HG03025 (cell line): Measurements from ENCODE around the gene CNPY4.
A peak's percentile ranks its signal among the peaks of the same experiment; 100 is the strongest.
"Not testable (repeated sequence)": the region's sequence is repeated elsewhere in the genome, so short reads cannot be mapped to it uniquely, and the experiment has no call there.

Experiments used
- ATAC-seq: cut with Tn5 transposase; IDR thresholded peaks from one replicate; pipeline ENCODE4 v1.9.1; 2021; ENCODE audit warnings: mild to moderate bottlenecking, moderate library complexity; ENCODE audit not compliant: unreplicated experiment, low FRiP score

The CNPY4 gene

DNA sequence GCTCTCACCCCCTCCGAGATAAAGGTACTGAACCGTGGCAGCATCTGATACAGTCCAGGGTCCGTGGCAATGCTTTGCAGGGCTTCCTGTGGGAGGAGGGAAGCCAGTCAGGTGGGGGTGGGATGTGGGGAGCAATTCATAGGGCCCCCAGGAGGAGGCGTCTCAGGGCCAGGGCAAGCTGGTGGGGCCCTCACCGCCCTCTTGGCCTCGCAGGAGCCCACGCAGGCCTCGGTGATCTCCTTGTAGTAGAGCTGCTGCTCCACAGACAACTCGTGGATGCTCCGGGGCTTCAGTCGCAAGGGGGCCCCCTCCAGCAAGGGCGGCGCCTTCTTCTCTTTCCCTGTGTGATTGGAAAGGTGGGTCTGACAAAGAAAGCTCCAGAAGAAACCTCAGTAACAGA, 7.5 kb upstream of the CNPY4 start:
- ATAC-seq = no peak

DNA sequence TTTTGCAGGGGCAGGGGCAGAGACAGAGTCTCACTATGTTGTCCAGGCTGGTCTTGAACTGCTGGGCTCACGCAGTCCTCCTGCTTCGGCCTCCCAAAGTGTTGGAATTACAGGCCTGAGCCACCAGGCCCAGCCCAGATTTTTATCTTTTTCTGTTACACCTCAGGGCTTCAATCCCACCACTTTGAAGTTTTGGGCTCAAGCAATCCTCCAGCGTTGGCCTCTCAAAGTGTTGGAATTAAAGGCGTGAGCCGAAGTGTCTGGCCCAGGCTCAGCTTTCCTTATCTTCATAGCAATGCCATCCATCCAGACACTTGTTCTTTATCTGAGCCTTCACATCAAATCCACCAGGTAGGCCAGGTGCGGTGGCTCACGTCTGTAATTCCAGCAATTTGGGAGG, 4.4 kb upstream of the CNPY4 start:
- ATAC-seq = no peak

DNA sequence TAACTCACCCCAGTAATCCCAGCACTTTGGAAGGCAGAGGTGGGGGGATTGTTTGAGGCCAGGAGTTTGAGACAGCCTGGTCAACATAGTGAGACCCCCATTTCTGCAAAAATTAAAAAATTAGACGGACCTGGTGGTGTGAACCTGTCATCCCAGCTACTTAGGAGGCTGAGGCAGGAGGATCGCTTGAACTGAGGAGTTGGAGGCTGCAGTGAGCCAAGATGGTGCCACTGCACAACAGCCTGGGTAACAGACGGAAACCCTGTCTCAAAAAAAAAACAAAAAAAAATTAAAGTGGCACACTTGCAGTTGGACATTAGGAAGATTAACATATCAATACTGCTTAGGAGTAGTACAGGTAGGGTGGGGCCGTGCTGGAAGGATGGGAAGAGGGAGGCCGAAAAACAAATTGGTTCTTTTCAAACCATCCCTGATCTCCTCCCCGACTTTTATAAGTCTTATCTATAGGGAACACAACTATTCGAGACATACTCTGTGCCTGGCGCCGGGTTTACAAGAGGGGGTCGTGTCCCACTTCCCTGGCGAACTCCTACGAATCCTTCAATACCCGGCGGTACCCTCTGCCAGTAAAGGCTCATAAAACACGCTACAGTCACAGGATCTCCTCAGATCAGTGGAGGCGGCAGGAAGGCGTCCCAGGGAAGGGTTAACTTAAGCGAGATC, 904 bp upstream of the CNPY4 start:
- ATAC-seq = no peak

DNA sequence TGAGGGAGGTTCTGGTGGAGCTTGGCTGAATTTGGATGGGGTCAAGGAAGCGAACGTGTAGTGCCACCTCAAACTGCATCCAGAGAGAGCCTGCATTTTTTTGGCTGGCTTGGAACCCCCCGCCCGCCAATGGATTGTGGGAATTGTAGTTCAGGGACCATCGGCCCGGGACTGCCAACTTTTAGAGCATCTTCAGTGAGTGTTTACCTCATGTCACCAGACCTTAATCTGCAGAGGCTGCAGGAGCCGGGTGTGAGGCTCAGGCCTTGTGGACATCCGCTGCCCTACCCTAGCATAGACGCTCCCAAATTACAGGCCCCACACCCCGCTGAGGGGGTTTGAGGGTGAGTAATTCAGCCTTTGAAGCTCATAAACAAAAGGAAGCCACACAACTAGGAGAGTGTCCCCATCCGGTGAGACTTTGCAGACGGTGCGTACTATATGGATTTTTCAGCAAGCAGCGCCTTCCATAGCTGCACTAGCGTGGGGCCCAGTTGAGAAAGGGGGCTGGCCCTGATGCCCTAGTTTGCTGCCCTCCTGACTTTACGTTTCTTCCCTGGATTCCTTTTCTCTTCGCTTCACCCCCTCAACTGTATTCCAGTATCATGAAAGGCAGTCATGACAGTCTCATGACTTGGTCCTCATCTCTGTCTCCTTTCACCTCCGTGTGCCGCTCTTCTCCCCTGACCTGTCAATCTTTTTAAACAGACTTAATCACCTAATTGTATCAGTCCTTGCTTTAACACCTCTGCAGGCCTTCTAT, 717 bp downstream of the CNPY4 start:
- ATAC-seq = peak; percentile 30

DNA sequence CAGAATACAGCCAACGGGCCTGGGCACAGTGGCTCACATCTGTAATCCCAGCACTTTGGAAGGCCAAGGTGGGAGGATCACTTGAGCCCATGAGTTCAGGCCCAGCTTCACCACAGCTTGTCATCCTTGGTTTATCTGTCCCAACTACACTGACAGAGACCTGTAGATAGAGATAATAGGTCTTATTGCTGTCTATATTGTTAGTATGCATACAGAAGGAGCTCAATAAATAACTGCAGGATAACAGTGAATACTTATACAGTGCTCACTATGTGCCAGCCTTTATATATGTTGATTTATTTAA, 1.3 kb downstream of the CNPY4 start:
- ATAC-seq = no peak

DNA sequence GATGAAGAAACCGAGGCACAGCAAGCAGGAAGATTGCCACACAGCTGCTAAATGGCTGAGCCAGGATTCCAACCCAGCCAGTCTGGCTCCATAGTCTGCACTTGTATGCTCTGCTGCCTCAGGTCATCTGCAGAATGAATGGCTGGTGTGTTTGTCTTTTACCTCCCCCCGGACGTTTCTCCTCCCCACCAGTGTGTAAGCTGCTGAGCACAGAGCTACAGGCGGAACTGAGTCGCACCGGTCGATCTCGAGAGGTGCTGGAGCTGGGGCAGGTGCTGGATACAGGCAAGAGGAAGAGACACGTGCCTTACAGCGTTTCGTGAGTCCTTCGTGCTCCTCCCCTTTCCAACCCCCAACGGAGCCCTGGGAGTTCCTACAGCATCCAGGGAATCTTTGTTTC, 2.6 kb downstream of the CNPY4 start:
- no peak for ATAC-seq

DNA sequence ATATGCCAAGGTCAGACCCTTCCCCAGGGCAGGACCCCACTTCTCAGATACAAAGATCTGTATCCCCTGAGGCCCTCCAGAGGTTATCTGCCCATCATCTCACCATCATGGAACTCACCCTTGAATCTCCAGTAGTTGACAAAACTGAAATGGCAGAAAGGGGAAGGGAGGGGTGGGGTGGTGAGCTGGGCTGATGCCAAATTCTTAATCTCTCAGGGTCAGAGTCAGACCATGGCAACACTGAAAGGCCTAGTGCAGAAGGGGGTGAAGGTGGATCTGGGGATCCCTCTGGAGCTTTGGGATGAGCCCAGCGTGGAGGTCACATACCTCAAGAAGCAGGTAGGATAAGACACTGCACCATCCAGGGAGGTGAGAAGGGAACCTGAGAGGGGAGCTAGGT, 3.1 kb downstream of the CNPY4 start:
- ATAC-seq = no peak

DNA sequence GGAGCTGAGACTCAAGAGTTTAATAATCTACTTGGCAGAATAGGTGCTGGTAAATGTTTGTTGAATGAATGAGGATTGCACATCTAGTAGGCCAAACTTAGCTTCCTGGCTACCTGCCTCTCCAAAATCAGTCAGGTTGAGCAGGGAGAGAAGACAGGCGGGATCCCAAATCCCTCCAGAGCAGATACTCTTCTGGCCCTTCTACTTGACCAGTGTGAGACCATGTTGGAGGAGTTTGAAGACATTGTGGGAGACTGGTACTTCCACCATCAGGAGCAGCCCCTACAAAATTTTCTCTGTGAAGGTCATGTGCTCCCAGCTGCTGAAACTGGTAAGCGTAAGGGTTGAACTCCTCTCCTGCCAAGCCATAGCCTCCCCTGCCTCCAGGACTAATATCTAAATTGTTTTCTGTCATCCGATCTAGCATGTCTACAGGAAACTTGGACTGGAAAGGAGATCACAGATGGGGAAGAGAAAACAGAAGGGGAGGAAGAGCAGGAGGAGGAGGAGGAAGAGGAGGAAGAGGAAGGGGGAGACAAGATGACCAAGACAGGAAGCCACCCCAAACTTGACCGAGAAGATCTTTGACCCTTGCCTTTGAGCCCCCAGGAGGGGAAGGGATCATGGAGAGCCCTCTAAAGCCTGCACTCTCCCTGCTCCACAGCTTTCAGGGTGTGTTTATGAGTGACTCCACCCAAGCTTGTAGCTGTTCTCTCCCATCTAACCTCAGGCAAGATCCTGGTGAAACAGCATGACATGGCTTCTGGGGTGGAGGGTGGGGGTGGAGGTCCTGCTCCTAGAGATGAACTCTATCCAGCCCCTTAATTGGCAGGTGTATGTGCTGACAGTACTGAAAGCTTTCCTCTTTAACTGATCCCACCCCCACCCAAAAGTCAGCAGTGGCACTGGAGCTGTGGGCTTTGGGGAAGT, 5.1 kb downstream of the CNPY4 start:
- ATAC-seq = no peak

DNA sequence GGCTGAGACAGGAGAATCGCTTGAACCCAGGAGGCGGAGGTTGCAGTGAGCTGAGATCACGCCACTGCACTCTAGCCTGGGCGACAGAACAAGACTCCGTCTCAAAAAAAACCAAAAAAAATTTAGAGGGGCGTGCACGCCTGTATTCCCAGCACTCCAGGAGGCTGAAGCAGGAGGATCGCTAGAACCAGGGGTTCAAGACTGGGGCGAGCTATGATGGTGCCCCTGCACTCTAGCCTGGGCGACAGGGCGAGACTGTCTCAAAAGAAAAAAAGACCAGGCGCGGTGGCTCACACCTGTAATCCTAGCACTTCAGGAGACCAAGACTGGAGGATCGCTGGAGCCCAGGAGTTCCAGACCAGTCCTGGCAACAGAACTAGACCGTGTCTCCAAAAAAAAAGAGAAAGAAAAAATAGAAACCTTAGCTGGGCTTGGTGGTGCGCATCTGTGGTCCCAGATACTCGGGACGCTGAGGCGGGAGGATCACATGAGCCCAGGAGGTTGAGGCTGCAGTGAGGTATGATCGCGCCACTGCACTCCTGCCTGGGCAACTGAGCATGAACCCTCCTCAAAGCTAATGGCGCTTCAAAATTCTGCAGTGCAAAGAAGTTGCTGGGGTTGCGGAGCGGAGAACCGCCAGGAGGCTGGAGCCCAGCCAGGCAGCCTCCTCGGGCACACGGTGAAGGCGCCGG, 7.0 kb downstream of the CNPY4 start:
- peak; percentile 28 for ATAC-seq

DNA sequence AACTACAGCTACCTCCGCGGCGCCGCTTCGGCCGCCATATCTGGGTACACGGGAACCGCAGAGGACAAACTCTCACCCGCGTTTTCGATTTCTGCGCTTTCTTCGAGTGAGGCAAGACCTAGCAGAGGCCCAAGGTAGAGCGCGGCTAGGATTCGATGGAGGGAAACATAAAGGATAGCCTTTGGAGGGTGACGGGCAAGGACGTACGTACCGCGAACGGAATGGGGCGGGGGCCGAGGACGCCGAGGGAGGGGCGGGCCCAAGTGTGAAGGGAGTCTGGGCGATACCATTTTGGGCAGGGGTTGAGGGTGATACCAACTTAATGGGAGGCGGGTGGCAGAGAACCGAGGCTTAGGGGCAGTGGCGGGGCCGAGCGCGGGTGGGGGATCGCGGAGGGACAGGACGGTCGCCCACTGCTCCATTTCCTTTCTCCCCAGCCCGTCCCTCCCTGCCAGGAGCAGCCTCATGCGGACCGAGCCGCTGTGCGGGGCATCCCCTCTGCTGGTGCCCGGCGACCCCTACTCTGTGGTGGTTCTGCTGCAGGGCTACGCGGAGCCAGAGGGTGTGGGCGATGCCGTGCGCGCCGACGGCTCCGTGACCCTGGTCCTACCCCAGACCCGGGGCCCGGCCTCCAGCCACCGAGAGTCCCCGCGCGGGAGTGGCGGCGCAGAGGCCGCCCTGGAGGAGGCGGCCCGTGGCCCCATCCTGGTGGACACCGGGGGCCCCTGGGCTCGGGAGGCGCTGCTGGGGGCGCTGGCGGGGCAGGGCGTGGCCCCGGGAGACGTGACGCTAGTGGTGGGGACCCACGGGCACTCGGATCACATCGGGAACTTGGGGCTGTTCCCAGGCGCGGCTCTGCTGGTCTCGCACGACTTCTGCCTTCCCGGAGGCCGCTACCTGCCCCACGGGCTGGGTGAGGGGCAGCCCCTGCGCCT, 7.8 kb downstream of the CNPY4 start, which contains the start of gene MBLAC1:
MBLAC1 (plus strand) TSS at position 37 of the 935 bp plus-strand sequence; CDS start at position 466, 429 bp downstream.
- peak; percentile 54 for ATAC-seq

DNA sequence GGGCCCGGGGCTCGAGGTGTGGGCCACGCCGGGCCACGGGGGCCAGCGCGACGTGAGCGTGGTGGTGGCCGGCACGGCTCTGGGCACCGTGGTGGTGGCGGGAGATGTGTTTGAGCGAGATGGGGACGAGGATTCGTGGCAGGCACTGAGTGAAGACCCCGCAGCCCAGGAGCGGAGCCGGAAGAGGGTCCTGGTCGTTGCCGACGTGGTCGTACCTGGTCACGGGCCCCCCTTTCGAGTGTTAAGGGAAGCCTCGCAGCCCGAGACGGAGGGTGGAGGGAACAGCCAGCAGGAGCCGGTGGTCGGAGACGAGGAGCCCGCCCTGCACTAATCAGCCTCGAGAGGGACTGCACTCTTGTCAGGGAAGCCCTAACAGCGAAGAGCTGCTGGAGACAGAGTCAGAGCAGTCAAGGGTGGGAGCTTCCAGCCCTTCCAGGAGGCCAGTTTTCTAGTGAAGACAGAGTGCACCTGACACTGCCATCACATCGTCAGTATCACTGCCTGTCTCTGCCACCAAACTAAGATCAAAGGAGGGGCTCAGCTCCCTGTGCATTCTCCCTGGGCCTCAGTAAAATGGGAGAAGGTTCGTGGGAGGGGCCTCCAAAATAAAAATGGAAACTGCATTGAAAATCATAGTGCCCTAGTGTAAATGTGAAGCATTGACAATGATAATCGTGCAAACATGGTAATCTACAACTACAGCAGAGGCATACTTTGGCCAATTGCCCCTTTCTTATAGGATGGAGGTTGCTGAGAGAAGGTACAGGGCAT, 8.6 kb downstream of the CNPY4 start:
- no peak for ATAC-seq

DNA sequence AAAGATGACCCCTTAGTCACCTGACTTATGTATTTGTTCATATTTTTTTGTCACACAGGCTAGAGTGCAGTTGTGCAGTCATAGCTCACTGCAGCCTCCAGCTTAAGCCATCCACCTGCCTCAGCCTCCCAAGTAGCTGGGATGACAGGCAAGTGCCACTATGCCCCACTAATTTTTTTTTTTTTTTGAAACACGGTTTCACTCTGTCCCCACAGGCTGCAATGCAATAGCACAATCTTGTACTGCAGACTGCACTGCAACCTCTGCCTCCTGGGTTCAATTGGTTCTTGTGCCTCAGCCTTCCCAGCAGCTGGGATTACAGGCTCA, 9.2 kb downstream of the CNPY4 start:
- ATAC-seq = no peak

DNA sequence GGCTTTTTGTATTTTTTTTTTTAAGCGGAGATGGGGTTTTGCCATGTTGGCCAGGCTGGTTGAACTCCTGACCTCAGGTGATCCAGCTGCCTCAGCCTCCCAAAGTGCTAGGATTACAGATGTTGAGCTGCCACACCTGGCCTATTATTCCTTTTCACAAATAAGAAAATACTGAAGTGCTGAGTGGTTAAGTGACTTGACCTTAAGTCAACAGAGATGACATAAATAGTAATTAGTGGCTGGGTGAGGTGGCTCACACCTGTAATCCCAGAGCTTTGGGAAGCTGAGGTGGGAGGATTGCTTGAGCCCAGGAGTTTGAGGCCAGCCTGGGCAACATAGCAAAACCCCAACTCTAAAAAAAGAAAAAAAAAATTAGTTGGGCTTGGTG, 10.8 kb downstream of the CNPY4 start:
- ATAC-seq = not testable (repeated sequence)

DNA sequence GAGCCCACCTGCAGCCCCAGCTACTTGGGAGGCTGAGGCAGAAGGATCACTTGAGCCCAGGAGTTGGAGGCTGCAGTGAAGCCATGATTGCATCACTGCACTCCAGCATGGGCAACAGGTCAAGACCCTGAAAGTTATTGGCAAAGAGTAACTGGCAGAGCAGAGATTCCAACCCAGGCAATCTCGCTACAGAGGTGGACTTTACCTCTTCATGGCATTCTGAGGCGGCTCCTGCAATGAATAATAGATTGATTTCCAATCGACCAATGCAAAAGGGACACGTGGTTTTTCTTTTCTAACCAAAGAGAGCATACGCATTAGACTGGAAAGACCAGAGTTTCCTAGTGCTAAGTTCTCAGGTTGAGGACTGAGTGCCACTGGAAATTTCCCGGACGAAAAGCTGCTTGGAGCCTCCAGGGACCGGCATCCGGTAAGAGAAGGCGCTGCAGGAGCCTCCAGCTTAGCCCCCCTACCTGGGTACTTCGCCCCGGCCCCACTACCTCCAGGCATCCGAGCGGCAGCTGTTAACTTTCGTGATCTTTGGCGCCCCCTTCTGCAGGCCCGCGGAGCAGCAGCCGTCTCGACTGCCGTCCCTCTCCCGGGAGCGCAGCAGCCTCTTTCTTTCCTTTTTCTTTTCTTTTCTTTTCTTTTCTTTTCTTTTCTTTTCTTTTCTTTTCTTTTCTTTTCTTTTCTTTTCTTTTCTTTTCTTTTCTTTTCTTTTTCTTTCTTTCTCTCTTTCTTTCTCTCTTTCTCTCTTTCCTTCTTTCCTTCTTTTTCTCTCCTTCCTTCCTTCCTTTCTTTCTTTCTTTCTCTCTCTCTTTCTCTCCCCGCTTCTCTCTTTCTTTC, 11.4 kb downstream of the CNPY4 start:
- ATAC-seq = no peak

DNA sequence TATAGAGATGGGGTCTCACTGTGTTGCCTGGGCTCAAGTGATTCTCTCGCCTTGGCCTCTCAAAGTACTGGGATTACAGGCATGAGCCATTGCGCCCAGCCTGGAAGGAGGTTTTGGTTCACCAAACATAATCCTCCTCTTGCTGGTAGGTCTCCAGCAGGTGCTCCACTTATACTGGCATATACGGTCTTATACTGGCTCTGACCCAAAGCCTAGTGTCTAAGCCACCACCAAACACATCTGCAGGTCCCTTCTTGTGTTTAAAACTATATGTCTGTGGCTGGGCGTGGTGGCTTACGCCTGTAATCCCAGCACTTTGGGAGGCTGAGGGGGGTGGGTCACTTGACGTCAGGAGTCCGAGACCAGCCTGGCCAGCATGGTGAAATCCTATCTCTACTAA, 12.7 kb downstream of the CNPY4 start:
- no peak for ATAC-seq

DNA sequence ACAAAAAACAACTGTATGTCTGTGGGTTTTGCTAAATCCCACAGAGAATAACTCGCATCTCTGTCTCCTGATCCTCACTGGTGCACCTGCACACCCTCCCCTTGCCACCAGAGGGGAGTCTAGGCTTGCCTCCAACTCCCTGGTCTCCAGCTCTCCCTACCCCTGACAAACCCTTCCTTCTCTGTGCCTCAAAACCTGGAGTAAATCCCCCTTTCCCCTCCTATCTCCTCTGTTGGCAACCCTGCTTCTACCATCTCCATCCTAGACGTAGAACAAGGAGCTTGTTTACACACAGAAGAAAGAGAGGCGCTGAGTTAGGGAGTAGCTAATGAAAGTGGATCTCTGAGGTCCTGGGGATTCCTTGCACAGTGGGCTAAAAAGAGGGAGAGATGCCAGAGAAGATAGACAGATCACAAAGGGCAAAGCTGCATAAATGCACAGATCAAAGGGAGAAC, 13.3 kb downstream of the CNPY4 start:
- ATAC-seq = no peak

DNA sequence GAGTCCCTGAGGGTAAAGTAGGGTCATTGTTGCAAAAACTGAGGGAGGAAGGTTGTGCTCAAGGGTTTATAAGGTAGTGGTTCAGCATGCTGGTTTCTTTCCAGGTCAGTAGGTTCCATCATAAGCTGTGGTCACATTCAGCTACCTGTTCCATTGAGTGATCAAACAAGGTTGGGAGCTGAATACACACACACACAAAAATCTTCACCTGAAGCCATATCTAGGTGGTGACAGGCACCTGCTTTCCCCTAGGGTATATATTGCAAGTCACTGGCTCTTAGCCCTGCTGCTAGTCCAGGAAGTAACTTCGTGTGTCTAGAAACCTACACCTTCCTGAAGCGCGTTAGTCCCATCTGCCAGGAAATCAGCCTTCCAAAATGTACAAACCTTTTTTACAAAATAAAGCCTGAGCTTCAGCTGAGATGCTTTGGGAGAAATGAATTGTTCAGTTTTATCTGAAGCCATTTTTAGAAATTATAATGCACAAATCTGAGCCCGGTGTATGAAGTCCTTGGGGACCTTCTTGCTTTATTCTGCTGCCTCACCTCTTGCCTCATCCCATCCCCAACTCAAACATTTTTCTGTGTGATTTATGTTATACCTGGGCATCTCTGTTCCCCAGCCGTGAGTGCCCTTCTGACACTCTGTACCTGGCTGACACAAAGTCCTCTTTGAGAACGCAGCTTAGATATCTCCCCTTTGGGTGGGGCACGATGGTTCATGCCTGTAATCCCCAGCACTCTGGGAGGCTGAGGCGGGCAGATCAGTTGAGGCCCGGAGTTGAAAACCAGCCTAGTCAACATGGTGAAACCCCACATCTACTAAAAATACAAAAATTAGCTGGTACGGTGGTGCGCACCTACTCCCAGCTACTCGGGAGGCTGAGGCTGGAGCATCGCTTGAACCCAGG, 18.7 kb downstream of the CNPY4 start:
- ATAC-seq = no peak
